ENCODE results near the gene TMEM80.
"Not testable (repeated sequence)": the region's sequence is repeated elsewhere in the genome, so short reads cannot be mapped to it uniquely, and the experiment has no call there.

The TMEM80 gene

GRCh38 chr11:680476-680875, 15.1 kb upstream of the TMEM80 start:
- DNase-seq: no peak

GRCh38 chr11:680970-681369, 14.6 kb upstream of the TMEM80 start:
- DNase-seq: no peak

GRCh38 chr11:686451-687243, 9.0 kb upstream of the TMEM80 start:
- DNase-seq: no peak

DNA sequence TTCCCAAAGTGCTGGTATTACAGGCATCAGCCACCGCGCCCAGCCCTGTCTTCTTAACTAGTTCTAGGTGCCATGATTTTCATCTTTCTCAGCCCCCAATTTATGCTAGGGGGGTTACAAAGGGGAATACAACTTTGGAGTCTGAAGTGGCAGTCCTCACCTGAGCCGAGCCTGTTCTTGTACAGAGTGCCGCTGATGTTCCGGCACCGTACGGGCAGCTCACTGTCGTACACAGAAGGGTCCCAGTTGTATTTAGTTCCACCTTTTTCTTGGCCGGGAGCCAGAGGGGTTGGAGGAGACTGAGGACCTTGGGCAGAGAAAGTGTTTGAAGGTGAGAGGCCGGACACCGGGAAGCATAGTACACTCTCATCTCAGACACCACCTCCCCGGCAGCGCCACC, 7.9 kb upstream of the TMEM80 start:
- no peak for DNase-seq

DNA sequence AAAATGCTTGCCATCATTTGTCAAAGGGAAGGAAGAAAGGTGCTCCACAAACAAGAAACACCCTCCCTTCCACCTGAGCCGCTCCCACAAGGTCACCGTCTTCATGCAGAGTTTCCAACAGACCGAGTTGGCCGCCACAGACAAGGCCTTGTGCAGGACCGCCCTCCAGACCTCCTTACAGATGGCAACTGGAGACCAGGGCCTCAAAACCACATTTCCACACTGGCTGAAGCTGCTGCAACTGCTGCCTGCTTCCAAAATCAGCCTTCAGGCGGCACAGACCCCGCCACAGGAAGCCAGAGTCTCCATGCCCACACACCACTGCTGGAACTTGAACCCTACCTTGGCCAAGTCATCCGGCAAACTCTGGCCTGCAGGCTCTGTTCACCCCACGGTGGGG, 6.9 kb upstream of the TMEM80 start:
- DNase-seq: no peak

DNA sequence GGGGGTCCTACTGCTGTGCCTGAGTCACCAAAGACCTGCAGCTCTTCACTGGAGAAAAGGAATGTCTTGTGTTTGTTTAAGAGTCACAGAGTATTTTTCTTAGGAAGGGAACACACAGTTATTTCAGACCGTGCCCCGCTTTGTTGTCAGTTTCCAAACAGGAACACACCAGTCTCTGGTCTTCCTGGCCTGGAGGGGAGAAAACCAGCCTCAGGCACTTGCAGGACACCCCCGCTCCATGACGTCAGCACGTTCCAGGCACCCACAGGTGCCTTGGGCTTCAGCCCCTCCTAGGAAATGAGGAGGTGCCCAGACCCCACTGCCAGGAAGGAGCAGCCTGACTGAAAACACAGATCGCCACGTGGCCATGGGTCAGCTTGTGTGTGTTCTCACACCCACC, 6.0 kb upstream of the TMEM80 start:
- no peak for DNase-seq

GRCh38 chr11:690244-690643, 5.4 kb upstream of the TMEM80 start:
- DNase-seq: not testable (repeated sequence)

GRCh38 chr11:690738-691633, 4.6 kb upstream of the TMEM80 start:
- peak in 3 of 6 experiments; percentile 37 to 57 (median 56) for DNase-seq

DNA sequence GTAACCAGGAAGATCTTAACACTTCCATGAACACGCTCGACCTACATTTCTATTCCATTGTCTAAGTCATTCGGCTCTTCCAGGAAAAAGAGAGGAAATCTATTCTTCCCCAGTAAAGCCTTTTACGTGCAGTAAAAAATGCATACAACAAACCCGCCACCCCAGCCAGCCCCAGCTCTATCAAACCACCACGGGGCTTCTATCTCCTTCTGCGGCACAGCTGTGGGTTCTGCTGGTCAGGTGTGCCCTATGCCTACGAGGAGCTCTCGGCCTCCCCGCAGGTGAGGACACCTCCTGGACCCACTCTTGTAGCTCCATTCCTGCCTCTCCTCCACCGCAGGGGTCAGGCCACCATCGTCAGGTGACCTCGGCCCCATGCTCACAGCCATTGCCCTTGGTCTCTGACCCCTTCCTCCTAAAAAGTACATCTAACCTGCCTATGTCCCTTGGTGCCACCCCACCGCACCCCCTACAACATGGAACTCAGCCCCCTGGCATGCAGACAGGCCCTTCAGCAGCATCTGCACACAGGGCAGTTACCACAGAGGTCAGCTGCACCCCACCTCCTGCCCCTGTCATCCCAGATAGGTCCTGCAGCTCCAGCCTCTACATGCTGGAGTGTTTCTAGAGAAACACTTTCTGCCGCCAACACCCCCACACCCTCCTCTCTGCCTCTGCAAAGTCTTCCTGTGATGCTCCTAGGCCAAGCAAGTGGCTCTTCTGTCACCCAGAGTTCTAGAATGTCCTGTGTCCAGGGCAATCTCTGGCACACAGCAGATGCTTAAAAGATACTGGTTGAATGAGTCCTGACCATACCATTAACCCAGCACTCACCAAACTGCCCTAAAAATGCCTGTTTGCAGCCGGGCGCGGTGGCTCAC, 3.7 kb upstream of the TMEM80 start:
- no peak for DNase-seq

DNA sequence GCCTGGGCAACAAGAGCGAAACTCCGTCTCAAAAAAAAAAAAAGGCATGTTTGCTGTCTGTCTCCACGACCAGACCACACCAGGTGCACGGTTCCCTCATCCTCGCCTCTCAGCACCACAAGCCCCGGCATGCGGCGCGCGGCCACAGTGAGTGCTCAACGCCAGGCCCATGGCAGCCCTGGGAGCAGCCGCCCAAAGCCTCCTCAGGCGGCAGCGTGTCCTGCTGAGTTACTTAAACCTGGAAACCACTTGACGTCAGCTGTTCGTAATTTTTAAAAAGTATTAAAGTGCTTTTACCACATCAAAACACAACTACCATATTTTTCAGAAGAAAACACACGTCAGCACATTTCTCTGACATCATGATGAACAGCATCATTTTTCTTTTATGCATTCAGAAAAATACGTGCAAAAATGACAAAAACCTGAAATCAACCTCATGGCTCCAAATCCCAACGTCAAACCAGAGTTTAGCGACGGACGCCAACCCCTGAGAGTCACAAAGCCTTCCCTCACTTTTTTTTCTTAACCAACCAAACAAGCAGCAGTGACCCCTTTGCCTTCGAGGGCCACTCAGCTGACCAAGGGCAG, 2.7 kb upstream of the TMEM80 start:
- peak; percentile 34 to 89 (median 70) for DNase-seq

DNA sequence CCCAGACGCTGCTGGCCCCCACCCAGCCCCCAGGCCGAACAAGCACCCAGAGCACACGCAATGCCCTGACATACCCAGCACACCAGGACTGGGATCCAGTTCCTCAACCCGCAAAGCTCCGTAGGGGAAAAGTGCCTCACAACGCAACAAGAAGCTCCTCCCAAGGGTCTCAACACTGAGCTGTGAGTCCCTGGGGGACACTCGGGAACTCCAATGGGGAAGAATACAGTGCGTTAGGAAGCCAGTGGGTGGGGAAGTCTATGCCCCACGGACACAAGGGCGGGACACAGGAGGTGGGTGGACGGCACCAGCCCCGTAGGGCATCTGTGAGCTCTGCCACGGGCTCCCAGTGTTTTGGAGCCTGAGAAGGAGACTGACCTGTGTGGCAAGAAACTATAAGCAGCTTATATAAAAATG, 2.2 kb upstream of the TMEM80 start:
- DNase-seq: peak in 1 of 6 experiments; percentile 40

- no peak for DNase-seq
Observed at GRCh38 chr11:693887-694562, 1.6 kb upstream of the TMEM80 start.

- DNase-seq: peak in 4 of 6 experiments; percentile 98 to 99 (median 98)
Observed at GRCh38 chr11:694563-695287, 891 bp upstream of the TMEM80 start, which contains the start of gene DEAF1. DEAF1 (minus strand) TSS chr11:695222; CDS start chr11:695047, 175 bp downstream.

- DNase-seq: peak in 2 of 6 experiments; percentile 99
Observed at GRCh38 chr11:695288-695537, 403 bp upstream of the TMEM80 start.

GRCh38 chr11:696955-697491, 1.4 kb downstream of the TMEM80 start:
- DNase-seq: no peak

GRCh38 chr11:697811-698311, 2.2 kb downstream of the TMEM80 start:
- no peak for DNase-seq

DNA sequence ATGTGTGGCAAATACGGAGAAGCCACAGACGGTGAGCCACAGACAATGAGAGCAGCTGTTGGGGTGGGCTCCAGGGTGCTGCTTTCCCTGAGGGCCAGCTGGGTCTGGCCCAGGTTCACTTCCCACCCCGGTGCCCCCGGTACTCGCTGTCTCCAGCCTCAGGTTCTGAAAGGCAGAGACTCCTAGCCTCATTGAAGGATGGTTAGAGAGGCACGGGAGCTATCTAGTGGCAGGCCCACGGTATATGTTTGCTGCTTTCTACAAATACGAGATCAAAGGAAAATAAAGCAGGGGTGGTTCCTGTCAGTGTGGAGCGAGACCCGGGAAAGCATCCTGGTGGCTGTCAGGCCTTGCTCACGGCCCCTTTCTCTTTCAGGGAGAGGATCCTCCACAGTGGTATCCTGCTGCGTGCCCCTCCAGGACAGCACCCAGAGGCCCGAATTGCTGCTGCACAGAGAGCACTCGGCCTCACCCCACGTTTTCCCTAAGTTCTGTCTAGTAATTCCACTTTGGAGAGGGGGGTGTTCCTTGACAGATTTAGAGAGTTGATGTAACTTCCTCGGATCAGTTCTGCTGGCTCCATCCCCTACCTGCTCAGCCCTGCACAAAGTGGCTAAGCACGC, 3.0 kb downstream of the TMEM80 start:
- peak in 1 of 6 experiments; percentile 19 for DNase-seq

- no peak for DNase-seq
Observed at GRCh38 chr11:699116-699508, 3.5 kb downstream of the TMEM80 start.

- DNase-seq: no peak
Observed at GRCh38 chr11:699753-700152, 4.1 kb downstream of the TMEM80 start.

GRCh38 chr11:701741-702461, 6.3 kb downstream of the TMEM80 start:
- no peak for DNase-seq

All from stimulated activated naive CD4-positive, alpha-beta T cell (primary cell).